Measurements from ENCODE around the gene UAP1L1.
A peak's percentile ranks its signal among the peaks of the same experiment; 100 is the strongest.
"Not testable (repeated sequence)": the region's sequence is repeated elsewhere in the genome, so short reads cannot be mapped to it uniquely, and the experiment has no call there.

UAP1L1 gene

DNA sequence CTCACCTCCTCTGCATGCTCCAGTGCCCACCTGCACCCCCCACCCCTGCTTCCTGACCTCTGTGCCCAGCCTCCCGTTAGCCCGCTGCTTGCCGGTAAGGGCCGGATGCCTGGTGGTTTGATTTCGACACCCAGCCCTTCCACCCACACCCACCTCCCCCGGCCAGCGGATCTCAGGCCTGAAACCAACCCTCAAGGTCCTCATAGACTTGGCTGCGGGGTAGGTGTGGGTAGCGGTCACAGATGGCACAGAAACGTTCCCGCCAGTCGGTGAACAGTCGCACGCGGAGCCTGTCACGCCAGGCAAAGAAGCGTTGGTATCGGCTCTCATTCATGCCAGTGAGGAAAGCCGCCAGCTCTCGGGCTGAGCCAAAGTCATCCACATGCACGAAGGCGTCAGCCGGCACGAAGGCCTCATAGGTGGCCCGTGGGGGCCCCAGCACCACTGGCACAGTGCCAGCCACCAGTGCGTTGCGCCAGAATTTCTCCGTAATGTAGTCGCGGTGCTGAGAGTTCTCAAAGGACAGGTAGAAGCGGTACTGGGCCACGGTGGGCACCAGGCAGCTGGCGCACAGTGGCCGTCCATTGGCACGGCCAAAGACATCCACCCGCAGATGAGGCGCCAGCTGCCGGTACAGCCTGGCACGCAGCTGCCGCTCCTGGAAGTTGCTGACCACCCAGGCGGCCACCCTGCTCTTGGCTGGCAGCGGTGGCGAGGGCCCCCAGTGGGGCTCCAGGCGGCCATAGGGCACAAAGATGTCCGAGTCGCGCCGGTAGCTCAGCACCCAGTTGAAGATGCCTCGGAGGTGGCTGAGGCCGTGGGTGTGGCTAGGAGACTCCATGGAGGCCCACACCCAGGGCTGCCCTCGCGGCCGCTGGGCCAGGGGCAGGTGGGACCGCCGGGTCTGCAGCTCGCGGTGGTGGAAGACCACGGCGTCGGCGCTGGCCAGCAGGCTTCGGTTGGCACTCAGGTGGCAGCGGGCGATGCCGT is 46.5 kb upstream of the UAP1L1 start:
- Histone ChIP-seq H3K36me3 (ENCODE audit: insufficient read depth) (no peaks in the 10 kb centered on the region), H3K9ac (no peak overlapping the region), H2AFZ (ENCODE audit: low read depth) (no peak overlapping the region), H3K79me2 (ENCODE audit: insufficient read depth, low read depth) (no peaks in the 10 kb centered on the region), H3K27me3 (ENCODE audit: insufficient read depth, low read depth) (peaks cover 8% of the 10 kb centered on the region; the same call in 1 of the 2 replicates), H3K4me2 (peak overlapping the region; percentile 29; the same call in 1 of the 2 replicates), H4K20me1 (ENCODE audit: insufficient read depth) (no peaks in the 10 kb centered on the region), H3K4me1 (ENCODE audit: low read depth, poor library complexity, severe bottlenecking) (peaks cover 44% of the 10 kb centered on the region), H3K4me3 (IDR thresholded peaks at IDR 0.05; ENCODE audit: insufficient read depth, low read depth, low read length) (no peak overlapping the region), H3K27ac (no peak overlapping the region)
- no peak for TF ChIP-seq CTCF (conservative IDR thresholded peaks at IDR 0.05; ENCODE audit: low read depth, low read length)

DNA sequence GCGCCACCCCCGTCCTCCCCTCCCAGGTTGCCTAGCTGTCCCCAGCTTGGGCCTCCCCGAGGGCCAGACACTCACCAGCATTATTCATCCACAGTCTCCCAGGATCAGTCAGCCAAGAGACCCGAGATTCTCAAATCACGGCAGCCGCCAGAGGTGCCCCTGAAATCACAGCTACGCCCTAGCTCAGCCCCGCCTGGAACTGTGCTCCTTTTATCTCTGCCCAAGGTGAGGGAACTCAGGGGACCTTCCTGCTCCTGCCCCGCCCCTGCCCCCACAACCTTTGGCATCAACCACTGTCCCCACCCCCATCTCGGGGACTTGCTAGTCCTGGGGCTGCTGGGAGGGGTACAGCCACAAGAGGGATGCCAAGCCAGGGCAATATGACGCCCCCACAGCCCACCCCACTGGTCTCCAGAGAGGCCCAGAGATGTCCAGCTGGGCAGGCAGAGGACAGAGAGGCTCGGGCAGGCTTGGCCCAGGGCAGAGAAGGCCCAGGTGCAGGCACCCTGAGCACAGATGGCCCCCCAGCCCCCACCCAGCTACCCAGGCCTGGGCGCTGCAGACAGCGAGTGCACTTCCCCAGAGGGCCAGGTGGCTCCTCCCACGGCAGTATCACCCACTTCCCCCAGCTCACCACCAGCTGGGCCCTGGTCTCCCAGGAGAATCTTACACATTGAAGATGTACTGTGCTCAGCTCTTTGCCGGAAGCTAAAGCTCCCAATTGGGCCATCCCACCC is 45.2 kb upstream of the UAP1L1 start, which contains the start of gene FUT7:
Gene FUT7 (minus strand): TSS at position 185 of the 737 bp plus-strand sequence. CDS start 97 bp downstream, at position 88.
- peaks cover 44% of the 10 kb centered on the region for H3K4me1 ChIP-seq (ENCODE audit: low read depth, poor library complexity, severe bottlenecking)
- H3K36me3 ChIP-seq (ENCODE audit: insufficient read depth) = no peaks in the 10 kb centered on the region
- no peak for TF ChIP-seq CTCF (conservative IDR thresholded peaks at IDR 0.05; ENCODE audit: low read depth, low read length)

GRCh38 chr9:137032858-137033257 is 44.5 kb upstream of the UAP1L1 start:
- H3K27ac ChIP-seq = no peak overlapping the region
- TF ChIP-seq CTCF (conservative IDR thresholded peaks at IDR 0.05; ENCODE audit: low read depth, low read length) = no peak
- no peaks in the 10 kb centered on the region for H4K20me1 ChIP-seq (ENCODE audit: insufficient read depth)
- peaks cover 16% of the 10 kb centered on the region; the same call in 1 of the 2 replicates for H3K27me3 ChIP-seq (ENCODE audit: insufficient read depth, low read depth)
- no peak overlapping the region for H3K9ac ChIP-seq
- H3K4me2 ChIP-seq = no peak overlapping the region
- no peak overlapping the region for H2AFZ ChIP-seq (ENCODE audit: low read depth)
- H3K4me3 ChIP-seq (IDR thresholded peaks at IDR 0.05; ENCODE audit: insufficient read depth, low read depth, low read length) = no peak overlapping the region
- no peaks in the 10 kb centered on the region for H3K36me3 ChIP-seq (ENCODE audit: insufficient read depth)
- H3K79me2 ChIP-seq (ENCODE audit: insufficient read depth, low read depth) = no peaks in the 10 kb centered on the region
- H3K4me1 ChIP-seq (ENCODE audit: low read depth, poor library complexity, severe bottlenecking) = peaks cover 44% of the 10 kb centered on the region

More for the DNA sequence above, 45.2 kb upstream of the UAP1L1 start, which contains the start of gene FUT7:
- H3K9ac ChIP-seq = no peak within 1 kb of the TSS
- H2AFZ ChIP-seq (ENCODE audit: low read depth) = no peak within 1 kb of the TSS
- H4K20me1 ChIP-seq (ENCODE audit: insufficient read depth) = no peaks in the 10 kb centered on the region
- no peak within 1 kb of the TSS; the same call in 1 of the 2 replicates for H3K4me2 ChIP-seq
- H3K79me2 ChIP-seq (ENCODE audit: insufficient read depth, low read depth) = no peaks in the 10 kb centered on the region
- H3K27me3 ChIP-seq (ENCODE audit: insufficient read depth, low read depth) = peaks cover 13% of the 10 kb centered on the region; the same call in 1 of the 2 replicates
- H3K4me3 ChIP-seq (IDR thresholded peaks at IDR 0.05; ENCODE audit: insufficient read depth, low read depth, low read length) = no peak within 1 kb of the TSS
- no peak within 1 kb of the TSS for H3K27ac ChIP-seq

GRCh38 chr9:137033481-137033880 is 43.8 kb upstream of the UAP1L1 start:
- H3K27ac ChIP-seq; H3K79me2 ChIP-seq (ENCODE audit: insufficient read depth, low read depth); H3K36me3 ChIP-seq (ENCODE audit: insufficient read depth); H4K20me1 ChIP-seq (ENCODE audit: insufficient read depth); H3K4me2 ChIP-seq; H3K4me3 ChIP-seq (IDR thresholded peaks at IDR 0.05; ENCODE audit: insufficient read depth, low read depth, low read length); H2AFZ ChIP-seq (ENCODE audit: low read depth); H3K9ac ChIP-seq: not testable (repeated sequence)
- Histone ChIP-seq H3K27me3 (ENCODE audit: insufficient read depth, low read depth) (peaks cover 22% of the 10 kb centered on the region; the same call in 1 of the 2 replicates), H3K4me1 (ENCODE audit: low read depth, poor library complexity, severe bottlenecking) (peaks cover 42% of the 10 kb centered on the region)

Measured in KMS-11 (cell line).